HepG2 (cell line): ENCODE measurements around the gene SASH1. TPM values are rescaled to one million over a fixed set of nuclear protein-coding genes. Genes with fewer than 3 reads are reported as not detected.

ENCODE experiments used
- CTCF ChIP-seq: sonication (generic); formaldehyde crosslinking; IDR thresholded peaks from 2 replicates; pipeline ENCODE4 v1.5.0; 2020; ENCODE audit warnings: mild to moderate bottlenecking, missing genetic modification reagents, moderate library complexity
- HDAC2 ChIP-seq: sonication (generic); formaldehyde crosslinking; IDR thresholded peaks from 2 replicates; pipeline ENCODE4 v1.4.0; 2020; ENCODE audit warnings: missing genetic modification reagents
- HMGXB4 ChIP-seq, 2 experiments: sonication (generic) in 1 of 2; formaldehyde crosslinking in 1 of 2; IDR thresholded peaks; 2 replicates each; pipeline versions ENCODE4 v1.4.0 to v1.6.1; 2018 to 2020; ENCODE audit warnings: missing genetic modification reagents in 2 of 2, borderline replicate concordance in 1 of 2, low read depth in 1 of 2, mild to moderate bottlenecking in 1 of 2, missing biosample characterization in 1 of 2
- KLF12 ChIP-seq: sonication (generic); formaldehyde crosslinking; IDR thresholded peaks from 2 replicates; pipeline ENCODE4 v1.4.0; 2020; ENCODE audit warnings: missing genetic modification reagents, borderline replicate concordance
- RFXAP ChIP-seq: sonication (generic); formaldehyde crosslinking; IDR thresholded peaks from 2 replicates; pipeline ENCODE4 v1.4.0; 2020; ENCODE audit warnings: missing genetic modification reagents, borderline replicate concordance
- SNAPC2 ChIP-seq: sonication (generic); formaldehyde crosslinking; IDR thresholded peaks from 2 replicates; pipeline ENCODE4 v1.8.1; 2022; ENCODE audit warnings: mild to moderate bottlenecking, missing genetic modification reagents
- TOPORS ChIP-seq: sonication (generic); formaldehyde crosslinking; IDR thresholded peaks from 2 replicates; pipeline ENCODE4 v1.8.0; 2023; ENCODE audit warnings: mild to moderate bottlenecking, missing genetic modification reagents
- TSC22D2 ChIP-seq: sonication (generic); formaldehyde crosslinking; IDR thresholded peaks from 2 replicates; pipeline ENCODE4 v1.5.1; 2020; ENCODE audit warnings: missing genetic modification reagents, mild to moderate bottlenecking, borderline replicate concordance
- WIZ ChIP-seq: sonication (generic); formaldehyde crosslinking; IDR thresholded peaks from 2 replicates; pipeline ENCODE4 v1.5.1; 2020; ENCODE audit warnings: mild to moderate bottlenecking, missing genetic modification reagents
- ZBTB4 ChIP-seq: sonication (generic); formaldehyde crosslinking; IDR thresholded peaks from 2 replicates; pipeline ENCODE4 v1.4.0; 2020; ENCODE audit warnings: missing genetic modification reagents, mild to moderate bottlenecking, borderline replicate concordance
- ZBTB42 ChIP-seq: sonication (generic); formaldehyde crosslinking; IDR thresholded peaks from 2 replicates; pipeline ENCODE4 v1.5.0; 2020; ENCODE audit warnings: mild to moderate bottlenecking, missing genetic modification reagents
- ZNF331 ChIP-seq: sonication (generic); formaldehyde crosslinking; IDR thresholded peaks from 2 replicates; pipeline ENCODE4 v1.4.0; 2020; ENCODE audit warnings: missing genetic modification reagents
- ZNF558 ChIP-seq: sonication (generic); formaldehyde crosslinking; IDR thresholded peaks from 2 replicates; pipeline ENCODE4 v1.9.0; 2022; ENCODE audit warnings: mild to moderate bottlenecking, missing genetic modification reagents, borderline replicate concordance
- ZNF569 ChIP-seq: sonication (generic); formaldehyde crosslinking; IDR thresholded peaks from 2 replicates; pipeline ENCODE4 v1.5.0; 2020; ENCODE audit warnings: mild to moderate bottlenecking, missing genetic modification reagents, moderate library complexity, borderline replicate concordance
- ZNF773 ChIP-seq: sonication (generic); formaldehyde crosslinking; IDR thresholded peaks from 2 replicates; pipeline ENCODE4 v1.4.0; 2020; ENCODE audit warnings: missing genetic modification reagents, borderline replicate concordance
- polyA plus RNA-seq, 8 experiments: library from polyadenylated mRNA; depleted of rRNA in 3 of 8; stranded (reverse) in 7 of 8; unstranded in 1 of 8; fragments of >200 nt; fragmentation: Illumina TruSeq in 4 of 8; extraction: Trizol in 4 of 8; gene quantifications; 2 replicates each; pipeline versions ENCODE4 v1.2.1 to v1.2.3, GENCODE V29; 2011 to 2016; ENCODE audit warnings: low read depth in 4 of 8, missing spikeins in 1 of 8, mixed read lengths in 1 of 8; ENCODE audit not compliant: insufficient read depth in 1 of 8
- total RNA-seq, 5 experiments: library from RNA; depleted of rRNA; stranded (reverse); fragments of >200 nt; fragmentation: Illumina TruSeq; extraction: Trizol; gene quantifications; 2 replicates each; pipeline ENCODE4 v1.2.3, GENCODE V29; 2016; ENCODE audit warnings: low read depth in 1 of 5

Gene SASH1
- total and polyA plus RNA-seq, 2 of the 13 experiments (the other 11 are each of a cell fraction or from before 2014, with no cell fraction given) = 7.5 to 8.2 TPM

GRCh38 chr6:148577687-148578488, 235.2 kb downstream of the SASH1 start (continued):
- TF ChIP-seq ZBTB4 (CRISPR knock-in tag) = no peak
- no peak for TF ChIP-seq WIZ (CRISPR knock-in tag)
- TF ChIP-seq CTCF (CRISPR knock-in tag) = peak; percentile 93
- TF ChIP-seq TSC22D2 (CRISPR knock-in tag) = 0 out of 2 replicates have a peak, but pooled peaks have one; percentile 52
- 0 out of 2 replicates have a peak, but pooled peaks have one; percentile 25 for TF ChIP-seq HDAC2 (CRISPR knock-in tag)
- no peak for TF ChIP-seq ZNF558 (CRISPR knock-in tag)
- TF ChIP-seq ZBTB42 = no peak
- peak in 1 of 2 experiments; percentile 62; a peak in 1 of 4 replicates for TF ChIP-seq HMGXB4 (CRISPR knock-in tag; IDR thresholded peaks at IDR 0.05; ENCODE audit: borderline replicate concordance in 1 of 2, low read depth in 1 of 2)
- TF ChIP-seq ZNF773 (CRISPR knock-in tag) = no peak
- no peak for TF ChIP-seq RFXAP (CRISPR knock-in tag)
- TF ChIP-seq ZNF331 = peak; percentile 51; the same call in 1 of the 2 replicates
- no peak; the same call in 1 of the 2 replicates for TF ChIP-seq SNAPC2
- no peak for TF ChIP-seq TOPORS (CRISPR knock-in tag)
- no peak for TF ChIP-seq ZNF569
- 0 out of 2 replicates have a peak, but pooled peaks have one; percentile 15 for TF ChIP-seq KLF12
